Lower lobe of right lung (tissue), 2 donors: Measurements from ENCODE around the gene RRAD. TPM values are rescaled to one million over a fixed set of nuclear protein-coding genes. Genes with fewer than 3 reads are reported as not detected.
A peak's percentile ranks its signal among the peaks of the same experiment; 100 is the strongest.
"Not testable (repeated sequence)": the region's sequence is repeated elsewhere in the genome, so short reads cannot be mapped to it uniquely, and the experiment has no call there.

Experiments
- ATAC-seq, 2 donors: fragments of 200-7000 bp; cut with Tn5 transposase; one replicate each; pipeline ENCODE4 v1.9.1; 2020 to 2022; ENCODE audit warnings: mild to moderate bottlenecking in 2 of 2, moderate library complexity in 2 of 2
- DNase-seq: peaks from one replicate; pipeline ENCODE4 v3.0.0-alpha.2; 2020
- H3K27ac ChIP-seq: fragments of 200-600 bp; one replicate; pipeline ENCODE4 v1.8.0; 2022
- H3K27me3 ChIP-seq: fragments of 200-600 bp; one replicate; pipeline ENCODE4 v1.8.0; 2022; ENCODE audit warnings: low read depth
- H3K36me3 ChIP-seq: fragments of 200-600 bp; one replicate; pipeline ENCODE4 v1.8.0; 2022; ENCODE audit warnings: mild to moderate bottlenecking
- H3K4me1 ChIP-seq: fragments of 200-600 bp; one replicate; pipeline ENCODE4 v1.8.0; 2022
- H3K4me3 ChIP-seq: fragments of 200-600 bp; one replicate; pipeline ENCODE4 v1.8.0; 2022; ENCODE audit warnings: mild to moderate bottlenecking
- H3K9me3 ChIP-seq: fragments of 200-600 bp; one replicate; pipeline ENCODE4 v1.8.0; 2022
- intact Hi-C: fragments of 100-400 bp; cut with DNase I; formaldehyde crosslinking; loops from one replicate; pipeline ENCODE4 v1.11.0; 2022
- total RNA-seq: library from RNA; stranded (reverse); fragmentation: NEBNext Ultra II Directional; extraction: Animal tissue kit (Norgen Biotek cat#: 25700); gene quantifications from one replicate; pipeline ENCODE4 v1.2.1, GENCODE V29; 2021
- TF ChIP-seq, protein P1 (sequence below): fragments of 200-600 bp; IDR thresholded peaks from one replicate; pipeline ENCODE4 v1.8.0; 2022; ENCODE audit warnings: antibody characterized with exemption, mild to moderate bottlenecking
- donor health status: DM: no; HTN: yes; CAD: no; lungs with severe emphysema.

Gene RRAD
- total RNA-seq, 1 donor from 2014 or later = 11.8 TPM

DNA sequence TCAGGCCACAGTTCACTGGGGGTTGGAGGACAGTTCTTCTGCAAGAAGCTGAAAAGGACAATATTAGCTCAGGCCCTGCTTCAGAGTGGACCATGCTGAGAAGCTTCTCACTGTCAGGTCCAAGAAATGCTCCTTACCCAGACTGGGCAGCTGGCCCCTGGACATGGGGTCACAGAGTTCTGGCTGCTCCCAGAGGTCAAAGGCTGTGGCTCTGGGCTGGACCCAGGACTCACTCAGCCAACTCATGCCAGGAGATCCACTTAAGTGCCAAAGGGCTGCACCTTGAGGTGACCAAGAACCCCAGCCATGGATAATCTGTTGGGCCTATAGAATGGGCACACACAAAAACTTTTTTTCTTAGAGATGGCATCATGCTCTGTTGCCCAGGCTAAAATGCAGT lies 14.0 kb upstream of the RRAD start:
- ATAC-seq = no peak

DNA sequence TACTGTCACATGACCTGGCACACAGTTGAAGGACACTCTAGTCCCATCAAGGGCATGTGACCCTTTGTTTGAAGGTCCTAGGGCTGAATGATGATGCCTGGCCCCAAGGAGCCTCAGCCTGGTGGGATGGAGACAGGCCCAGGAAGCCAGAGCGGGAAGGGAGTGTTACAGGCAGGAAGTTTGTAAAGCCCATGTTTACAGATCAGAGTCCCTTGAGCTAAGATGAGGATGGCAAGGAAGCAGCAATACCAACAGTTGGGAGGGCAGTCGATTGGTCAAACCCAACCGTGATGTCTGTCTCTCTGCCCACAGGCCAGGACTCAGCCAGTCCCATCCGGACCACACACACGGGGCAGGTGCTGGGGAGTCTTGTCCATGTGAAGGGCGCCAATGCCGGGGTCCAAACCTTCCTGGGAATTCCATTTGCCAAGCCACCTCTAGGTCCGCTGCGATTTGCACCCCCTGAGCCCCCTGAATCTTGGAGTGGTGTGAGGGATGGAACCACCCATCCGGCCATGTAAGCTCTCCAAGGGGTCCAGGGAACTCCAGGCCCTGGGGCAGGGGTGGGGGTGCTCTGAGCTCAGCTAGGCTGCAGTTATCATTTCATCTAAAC lies 12.5 kb upstream of the RRAD start:
- Histone ChIP-seq H3K36me3 (peaks cover 57% of the 10 kb centered on the region), H3K9me3 (no peaks in the 10 kb centered on the region), H3K27ac (no peak overlapping the region), H3K27me3 (no peaks in the 10 kb centered on the region), H3K4me1 (peaks cover 37% of the 10 kb centered on the region), H3K4me3 (no peak overlapping the region)
- TF ChIP-seq, protein P1, sequence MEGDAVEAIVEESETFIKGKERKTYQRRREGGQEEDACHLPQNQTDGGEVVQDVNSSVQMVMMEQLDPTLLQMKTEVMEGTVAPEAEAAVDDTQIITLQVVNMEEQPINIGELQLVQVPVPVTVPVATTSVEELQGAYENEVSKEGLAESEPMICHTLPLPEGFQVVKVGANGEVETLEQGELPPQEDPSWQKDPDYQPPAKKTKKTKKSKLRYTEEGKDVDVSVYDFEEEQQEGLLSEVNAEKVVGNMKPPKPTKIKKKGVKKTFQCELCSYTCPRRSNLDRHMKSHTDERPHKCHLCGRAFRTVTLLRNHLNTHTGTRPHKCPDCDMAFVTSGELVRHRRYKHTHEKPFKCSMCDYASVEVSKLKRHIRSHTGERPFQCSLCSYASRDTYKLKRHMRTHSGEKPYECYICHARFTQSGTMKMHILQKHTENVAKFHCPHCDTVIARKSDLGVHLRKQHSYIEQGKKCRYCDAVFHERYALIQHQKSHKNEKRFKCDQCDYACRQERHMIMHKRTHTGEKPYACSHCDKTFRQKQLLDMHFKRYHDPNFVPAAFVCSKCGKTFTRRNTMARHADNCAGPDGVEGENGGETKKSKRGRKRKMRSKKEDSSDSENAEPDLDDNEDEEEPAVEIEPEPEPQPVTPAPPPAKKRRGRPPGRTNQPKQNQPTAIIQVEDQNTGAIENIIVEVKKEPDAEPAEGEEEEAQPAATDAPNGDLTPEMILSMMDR = no peak
- ATAC-seq = no peak
- intact Hi-C loops = no loop called here
- DNase-seq = no peak

More for the DNA sequence above, 14.0 kb upstream of the RRAD start:
- H3K36me3 ChIP-seq = peaks cover 72% of the 10 kb centered on the region
- H3K9me3 ChIP-seq = no peaks in the 10 kb centered on the region
- intact Hi-C loops = no loop called here
- no peak for DNase-seq
- H3K27me3 ChIP-seq = no peaks in the 10 kb centered on the region
- no peak overlapping the region for H3K27ac ChIP-seq
- H3K4me1 ChIP-seq = peaks cover 29% of the 10 kb centered on the region
- no peak overlapping the region for H3K4me3 ChIP-seq
- TF ChIP-seq, protein P1 = no peak

DNA sequence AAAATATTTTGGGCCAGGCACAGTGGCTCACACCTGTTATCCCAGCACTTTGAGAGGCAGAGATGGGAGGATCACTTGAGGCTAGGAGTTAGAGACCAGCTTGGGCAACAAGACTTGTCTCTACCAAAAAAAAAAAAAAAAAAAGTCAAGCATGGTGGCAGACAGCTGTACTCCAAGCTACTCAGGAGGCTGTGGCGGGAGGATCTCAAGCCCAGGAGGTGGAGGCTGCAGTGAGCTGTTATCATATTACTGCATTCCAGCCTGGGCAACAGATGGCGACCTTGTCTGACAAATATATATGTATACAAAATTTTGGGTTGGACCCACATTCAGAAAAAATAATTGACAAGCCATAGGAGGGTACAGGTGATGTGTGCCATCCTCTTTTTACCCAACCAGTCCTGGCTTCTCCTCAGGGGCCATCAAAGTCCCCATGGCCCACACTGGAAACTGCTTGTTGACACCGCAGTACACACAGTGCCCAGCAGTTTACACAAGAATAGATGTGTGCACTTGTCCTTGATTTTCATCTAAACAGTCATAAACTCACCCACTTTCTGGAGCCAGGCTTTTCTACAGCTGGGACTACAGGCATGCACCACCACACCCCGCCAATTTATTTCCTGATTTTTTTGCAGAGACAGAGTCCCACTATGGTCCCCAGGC lies 11.7 kb upstream of the RRAD start:
- peaks cover 56% of the 10 kb centered on the region for H3K36me3 ChIP-seq
- TF ChIP-seq, protein P1 = no peak
- ATAC-seq (no peak), DNase-seq (no peak)
- H3K27me3 ChIP-seq = no peaks in the 10 kb centered on the region
- H3K4me1 ChIP-seq = peaks cover 38% of the 10 kb centered on the region
- H3K27ac ChIP-seq = no peak overlapping the region
- intact Hi-C loops = no loop called here
- H3K4me3 ChIP-seq = no peak overlapping the region
- H3K9me3 ChIP-seq = no peaks in the 10 kb centered on the region

DNA sequence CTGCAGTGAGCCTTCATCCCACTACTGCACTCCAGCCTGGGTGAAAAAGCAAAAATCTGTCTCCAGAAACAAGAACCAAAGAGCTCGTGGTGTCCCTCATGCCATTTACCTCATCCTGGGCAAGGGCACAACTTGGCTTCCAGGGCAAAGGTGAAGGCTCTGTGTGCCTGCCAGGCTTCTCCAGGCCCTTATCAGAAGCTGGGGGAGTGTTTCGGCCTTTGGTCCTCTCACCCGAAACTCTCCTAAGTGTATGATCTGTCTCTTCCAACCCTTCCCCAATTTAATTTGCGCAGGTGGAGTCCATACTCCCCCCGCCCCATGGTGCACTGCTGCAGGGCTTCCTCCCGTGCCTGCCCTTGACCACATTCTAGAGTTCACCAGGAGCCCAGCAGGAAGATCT lies 11.1 kb upstream of the RRAD start:
- intact Hi-C loops = no loop called here
- H3K36me3 ChIP-seq = peaks cover 50% of the 10 kb centered on the region
- H3K9me3 ChIP-seq = no peaks in the 10 kb centered on the region
- DNase-seq (no peak), ATAC-seq (no peak)
- no peak overlapping the region for H3K27ac ChIP-seq
- TF ChIP-seq, protein P1 = no peak
- H3K4me3 ChIP-seq = peak overlapping the region; percentile 98
- H3K4me1 ChIP-seq = peaks cover 38% of the 10 kb centered on the region
- H3K27me3 ChIP-seq = no peaks in the 10 kb centered on the region

DNA sequence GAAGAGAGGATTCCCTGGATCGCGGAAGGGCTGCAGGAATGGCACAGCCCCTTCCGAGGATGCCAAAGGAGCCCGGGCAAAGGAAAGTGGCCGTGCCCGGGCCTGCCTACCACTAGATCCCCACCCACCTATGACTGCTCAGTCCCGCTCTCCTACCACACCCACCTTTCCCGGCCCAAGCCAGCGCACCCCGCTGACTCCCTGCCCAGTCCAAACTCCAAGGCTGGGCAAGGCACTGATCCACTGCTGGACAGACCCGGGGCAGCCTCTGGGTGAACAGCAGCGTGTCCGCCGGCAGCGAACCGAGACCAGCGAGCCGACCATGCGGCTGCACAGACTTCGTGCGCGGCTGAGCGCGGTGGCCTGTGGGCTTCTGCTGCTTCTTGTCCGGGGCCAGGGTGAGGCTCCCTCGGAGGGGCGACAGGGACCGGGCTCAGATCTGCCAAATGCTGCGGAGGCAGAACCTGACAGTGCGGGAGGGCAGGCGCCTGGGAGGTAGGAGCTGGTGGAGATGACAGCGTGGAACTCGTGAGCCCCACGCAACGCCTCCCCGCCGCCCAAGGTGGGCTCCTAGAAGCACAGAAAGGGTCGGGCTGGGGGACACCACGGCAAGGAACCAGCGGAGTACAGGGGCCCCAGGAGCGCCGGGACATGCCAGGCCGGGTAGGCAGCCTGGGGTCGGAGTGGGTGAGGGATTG lies 10.1 kb upstream of the RRAD start, which contains the start of gene CES2:
Gene CES2, plus strand, starts transcription at position 203 of the 698 bp plus-strand sequence. Its CDS starts 120 bp downstream, at position 323.
- Histone ChIP-seq H3K27me3 (no peaks in the 10 kb centered on the region), H3K36me3 (peaks cover 46% of the 10 kb centered on the region), H3K27ac (peak within 1 kb of the TSS; percentile 93), H3K4me1 (peaks cover 38% of the 10 kb centered on the region), H3K4me3 (peak within 1 kb of the TSS; percentile 98), H3K9me3 (no peaks in the 10 kb centered on the region)
- ATAC-seq (peak; percentile 67 to 75), DNase-seq (peak; percentile 62)
- intact Hi-C loops = no loop called here
- TF ChIP-seq, protein P1 = no peak

DNA sequence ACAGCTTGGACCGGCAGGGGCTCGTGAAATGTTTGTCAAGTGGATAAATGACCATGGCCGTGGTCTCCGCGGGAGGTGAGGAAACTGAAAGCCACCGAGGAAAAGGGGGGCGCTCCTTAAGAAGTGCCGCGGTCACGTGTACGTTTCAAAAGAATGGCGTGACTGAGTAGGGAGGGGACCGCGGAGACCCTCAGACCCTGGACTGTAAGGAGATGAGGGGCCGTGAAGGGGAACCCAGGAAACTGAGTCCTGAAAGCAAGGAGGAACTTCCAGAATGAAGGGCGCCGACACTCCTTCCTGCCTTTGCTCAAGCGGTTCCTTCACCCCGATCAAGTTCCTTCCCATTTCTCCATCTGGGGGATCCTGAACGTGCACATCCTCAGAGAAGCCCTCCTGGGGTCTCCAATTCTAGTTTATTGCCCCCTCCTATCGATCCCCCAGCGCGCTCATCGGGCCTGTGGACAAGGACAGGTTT lies 9.5 kb upstream of the RRAD start:
- H3K27me3 ChIP-seq, H3K9me3 ChIP-seq, DNase-seq, intact Hi-C loops: not testable (repeated sequence)
- Histone ChIP-seq H3K36me3 (peaks cover 43% of the 10 kb centered on the region), H3K27ac (peak overlapping the region; percentile 93), H3K4me3 (peak overlapping the region; percentile 98), H3K4me1 (peaks cover 38% of the 10 kb centered on the region)
- peak in 1 of 2 donors; percentile 2 for ATAC-seq
